Activated CD4-positive, alpha-beta T cell treated with anti-CD3 and anti-CD28 coated beads, Interleukin-2, Interleukin-6, amounts not matched to agents 100 ng/mL and 50 ng/mL, durations not matched to agents 16 hours and 8 hours (primary cell): ENCODE results near the gene PCBP4.

Experiments used
- DNase-seq: peaks from one replicate; pipeline ENCODE4 v3.0.0-alpha.2; 2020

Gene PCBP4

DNA sequence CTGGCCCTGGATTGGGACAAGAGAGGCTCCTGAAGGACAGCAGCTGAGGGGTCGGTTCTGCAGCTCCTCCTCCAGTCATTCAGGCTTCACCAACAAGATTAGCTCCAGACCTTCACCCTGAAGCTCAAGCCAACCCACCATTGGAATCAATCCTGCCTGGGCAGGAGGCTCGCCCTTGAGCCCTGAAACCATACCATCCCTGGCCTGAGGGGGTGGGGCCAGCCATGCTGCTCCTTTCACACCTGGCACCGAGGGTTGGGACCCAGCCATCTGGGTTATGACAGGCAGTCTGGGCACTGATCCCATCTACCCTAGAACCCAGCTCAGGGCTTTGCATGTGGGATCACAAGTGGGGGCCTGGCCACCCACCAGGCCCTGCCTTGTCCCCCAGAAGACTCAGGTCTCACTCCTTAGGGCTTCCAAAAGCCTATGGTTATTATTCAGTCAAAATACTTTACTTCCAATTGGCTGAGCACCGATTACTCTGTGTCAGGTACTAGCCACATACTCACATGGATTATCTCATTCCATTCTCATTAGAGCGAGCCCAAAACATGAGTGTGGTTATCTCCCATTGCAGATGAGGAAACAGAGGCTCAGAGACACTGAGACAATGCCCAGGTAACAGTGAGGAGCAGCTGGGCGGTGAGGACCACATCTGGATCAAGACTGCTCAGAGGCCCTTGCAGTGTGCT, 3.5 kb upstream of the PCBP4 start:
- DNase-seq, result no peak

DNA sequence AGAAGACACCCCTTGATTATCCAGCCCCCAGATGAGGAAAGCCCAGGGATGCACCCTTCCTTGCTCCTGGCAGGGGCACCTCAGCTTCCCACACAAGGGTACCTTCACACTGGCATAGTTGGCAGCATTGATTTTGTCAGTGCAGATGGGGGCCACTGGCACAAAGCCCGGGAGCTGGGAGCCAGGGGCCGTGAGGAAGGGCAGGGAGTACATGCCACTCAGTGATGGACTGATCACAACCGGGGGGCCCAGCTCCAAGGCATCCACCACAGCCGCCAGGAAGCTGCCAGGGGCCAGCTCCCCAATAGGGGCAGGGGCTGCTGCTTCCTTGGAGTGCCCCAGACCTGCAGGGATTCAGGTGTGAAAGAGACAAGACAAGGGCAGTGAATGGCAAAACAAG, 2.6 kb upstream of the PCBP4 start:
- no peak for DNase-seq

DNA sequence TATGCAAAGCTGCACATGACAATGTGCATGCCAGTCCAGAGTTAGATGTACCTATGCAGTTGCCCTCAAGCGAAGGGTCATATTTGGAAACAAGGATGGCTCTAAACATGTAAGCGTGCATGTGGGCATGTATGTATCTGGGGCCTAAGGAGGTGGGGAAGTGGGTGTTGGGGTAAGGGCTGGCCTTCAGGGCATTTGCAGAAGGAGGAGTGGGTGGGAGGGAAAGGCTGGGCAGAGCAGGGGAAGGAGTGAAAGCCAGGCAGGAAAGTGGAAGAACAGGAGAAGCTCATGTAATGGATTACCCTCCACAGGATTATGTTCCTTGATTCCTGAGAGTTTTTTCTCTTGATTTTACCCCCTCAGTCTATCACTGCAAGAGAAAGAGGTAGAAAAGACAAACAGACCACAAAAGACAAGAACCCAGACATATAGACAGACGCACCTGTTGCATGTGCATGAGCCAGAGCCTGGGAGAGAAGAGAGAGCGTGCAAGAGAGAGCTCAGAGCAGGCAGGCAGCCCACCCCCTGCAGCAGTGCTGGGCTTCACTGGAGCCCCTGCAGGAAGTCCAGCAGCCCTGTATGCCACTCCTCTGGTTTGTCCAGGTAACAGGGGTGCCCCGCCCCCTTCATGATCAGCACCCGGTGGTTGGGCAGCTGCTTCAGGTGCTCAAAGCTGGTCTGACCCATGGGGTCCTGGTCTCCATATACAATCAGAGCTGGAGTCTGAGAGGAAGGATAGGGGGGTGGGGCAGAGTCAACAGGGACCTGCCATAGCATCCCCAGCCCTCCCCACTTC, 1.8 kb upstream of the PCBP4 start:
- no peak for DNase-seq

DNA sequence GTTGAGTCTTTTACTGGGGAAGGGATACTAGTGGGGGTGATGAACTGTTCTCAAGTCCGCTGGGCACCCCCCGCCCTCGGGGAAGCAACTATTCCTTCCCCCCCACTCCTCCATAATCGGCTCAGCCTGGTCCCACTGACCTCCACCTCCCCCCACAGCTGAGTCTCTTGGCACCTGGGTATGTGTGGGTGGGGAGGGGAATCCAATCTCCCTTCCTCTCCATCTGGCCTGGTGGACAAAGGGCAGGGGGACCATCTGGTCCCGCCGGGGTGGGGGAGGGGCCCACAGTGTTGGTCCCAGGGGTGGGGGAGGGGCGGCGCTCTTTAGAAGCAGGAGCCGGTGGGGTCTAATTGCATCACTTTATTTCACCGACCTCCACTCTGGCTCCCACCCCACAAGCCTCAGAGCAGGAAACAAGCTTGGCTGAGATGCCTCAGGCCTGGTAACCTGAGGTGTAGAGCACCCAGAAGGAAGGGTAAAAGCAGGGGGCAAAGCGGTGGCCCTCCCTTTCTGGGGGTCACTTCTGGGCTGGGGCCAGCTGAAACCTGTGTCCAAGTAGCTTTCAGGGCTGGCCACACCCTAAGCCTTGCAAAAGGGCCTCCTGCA, 1.0 kb upstream of the PCBP4 start:
- DNase-seq, result no peak

DNA sequence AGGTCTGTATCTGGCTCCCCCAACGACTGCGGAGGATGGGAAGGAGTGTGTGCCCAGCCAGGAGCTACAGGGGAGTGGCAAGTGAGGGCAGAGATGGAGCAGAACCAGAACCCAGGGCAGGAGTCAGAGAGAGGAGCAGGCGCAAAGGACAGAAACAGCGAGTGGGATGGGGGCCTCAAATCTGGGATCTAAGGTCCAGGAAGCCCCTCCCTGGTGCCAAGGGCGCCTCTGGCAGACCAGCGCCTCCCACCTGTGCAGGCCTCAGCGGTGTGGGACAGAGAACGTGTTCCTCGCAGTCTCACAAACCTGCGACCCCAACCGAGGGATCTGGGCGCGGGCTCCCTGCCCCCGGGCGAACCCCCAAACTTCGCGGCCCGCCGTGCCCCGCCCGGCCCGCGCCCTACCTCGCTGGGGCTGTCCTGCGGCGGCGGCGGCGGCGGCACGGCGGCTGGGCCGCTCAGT, 301 bp downstream of the PCBP4 start:
- DNase-seq, result no peak

DNA sequence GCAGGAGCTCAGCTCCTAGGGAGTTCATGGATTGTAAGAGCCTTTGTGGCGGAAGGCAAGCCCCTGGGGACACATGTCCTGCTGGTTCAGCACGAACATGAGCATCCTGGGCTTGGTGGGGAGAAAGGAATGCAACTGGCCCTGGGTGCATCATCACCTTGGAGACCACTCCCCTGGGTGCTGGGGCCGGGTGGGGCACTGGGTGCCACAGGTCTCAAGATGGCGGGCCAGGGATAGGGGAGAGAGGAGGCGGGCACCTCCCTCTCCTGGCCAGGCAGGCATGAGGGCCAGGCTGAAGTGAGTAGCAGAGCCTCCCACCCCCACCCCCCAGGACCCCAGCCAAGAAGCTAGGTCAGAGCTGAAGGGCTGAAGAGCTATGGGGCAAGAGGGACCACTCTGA, 768 bp downstream of the PCBP4 start:
- DNase-seq, result no peak

DNA sequence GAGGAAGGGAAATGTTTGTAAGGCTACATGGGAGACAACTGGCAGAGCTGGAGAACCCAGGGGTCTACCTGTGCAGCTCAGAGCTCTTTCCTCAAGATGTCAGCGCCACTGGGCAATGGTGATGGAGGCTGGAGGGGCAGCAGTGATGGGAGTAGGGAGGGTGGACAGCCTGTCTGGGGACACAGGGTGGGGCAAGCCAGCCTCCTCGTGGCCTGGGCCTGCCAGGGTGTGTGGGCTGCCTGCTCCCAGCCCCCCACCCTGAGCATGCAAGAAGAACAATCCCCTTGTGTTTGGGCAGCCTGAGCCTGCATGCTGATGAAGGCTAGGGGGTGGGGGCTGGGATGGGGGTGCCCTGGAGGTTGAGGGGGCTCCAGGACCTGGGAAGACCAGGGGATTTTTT, 1.2 kb downstream of the PCBP4 start:
- no peak for DNase-seq

DNA sequence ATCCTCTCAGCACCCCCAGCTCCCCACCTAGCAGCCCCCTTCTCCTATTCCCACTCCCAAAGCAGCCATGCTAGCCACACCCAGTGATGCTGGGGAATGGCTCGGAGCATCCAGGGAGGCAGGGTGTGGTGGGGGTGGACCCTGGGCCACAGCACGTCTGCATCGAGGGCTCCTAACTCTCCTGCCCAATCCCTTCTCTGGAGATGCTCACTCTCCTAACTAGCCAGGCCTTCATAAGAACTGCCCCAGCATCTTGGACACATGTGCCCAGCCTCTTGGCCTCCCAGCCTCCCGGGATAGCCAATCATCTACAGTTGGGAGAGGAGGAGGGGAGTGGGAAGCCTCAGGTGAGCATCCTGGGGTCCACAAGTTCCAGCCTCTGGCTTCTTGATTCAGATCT, 2.7 kb downstream of the PCBP4 start:
- DNase-seq, result no peak

DNA sequence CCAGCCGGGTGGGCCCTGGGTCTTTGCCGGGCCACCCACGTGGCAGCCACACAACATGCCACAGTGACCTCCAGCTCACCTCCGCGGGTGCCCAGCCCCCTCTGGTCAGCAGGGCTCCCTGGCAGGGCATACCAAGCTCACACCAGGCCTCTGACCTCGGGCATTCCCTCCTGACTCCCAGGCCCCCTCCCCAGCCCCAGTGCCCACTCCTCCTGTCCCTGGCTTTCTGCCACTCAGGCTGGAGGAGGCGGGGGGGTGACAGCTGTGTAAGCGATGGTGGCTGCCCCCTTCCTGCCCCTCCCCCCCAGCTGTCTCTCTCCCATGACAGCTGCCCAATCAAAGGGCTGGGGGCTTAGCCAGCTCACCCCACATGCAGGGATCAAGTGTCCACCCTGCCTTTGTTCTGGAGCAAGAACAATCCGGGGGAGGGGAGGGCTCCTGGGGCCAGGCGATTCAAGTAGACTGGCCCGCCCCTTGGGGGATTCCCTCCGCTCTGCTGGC, 3.3 kb downstream of the PCBP4 start:
- no peak for DNase-seq

DNA sequence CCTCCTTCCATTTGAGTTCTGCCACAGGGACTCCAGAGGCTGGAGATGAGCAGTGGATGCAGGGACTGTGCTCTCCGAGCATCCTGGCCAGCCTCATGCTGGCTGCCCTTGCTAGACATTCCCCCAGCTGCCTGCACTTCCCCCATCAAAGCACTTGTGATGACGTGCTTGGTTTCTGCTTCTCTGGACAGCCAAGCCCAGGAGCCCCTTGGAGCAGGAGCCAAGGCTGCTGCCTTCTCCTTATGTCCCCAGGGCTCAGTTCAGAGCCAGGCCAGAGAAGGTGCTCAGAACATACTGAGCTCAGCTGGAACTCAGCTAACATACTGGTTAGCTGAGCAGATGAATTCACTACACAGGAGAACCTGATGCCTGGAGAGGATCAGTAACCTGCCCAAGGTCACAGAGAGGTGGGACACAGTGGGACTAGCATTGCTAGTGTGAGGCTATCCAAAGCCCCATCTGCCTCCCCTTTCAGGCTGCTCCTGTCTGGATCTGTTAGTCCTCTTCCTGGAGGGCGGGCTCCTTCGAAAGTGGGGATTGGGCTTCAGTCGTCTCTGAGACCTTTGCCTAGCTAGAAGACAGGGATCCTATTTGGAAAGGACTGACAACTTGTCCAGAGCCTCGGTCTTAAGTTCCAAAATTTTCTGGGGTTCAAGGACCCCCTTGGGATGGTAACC, 4.3 kb downstream of the PCBP4 start:
- no peak for DNase-seq

DNA sequence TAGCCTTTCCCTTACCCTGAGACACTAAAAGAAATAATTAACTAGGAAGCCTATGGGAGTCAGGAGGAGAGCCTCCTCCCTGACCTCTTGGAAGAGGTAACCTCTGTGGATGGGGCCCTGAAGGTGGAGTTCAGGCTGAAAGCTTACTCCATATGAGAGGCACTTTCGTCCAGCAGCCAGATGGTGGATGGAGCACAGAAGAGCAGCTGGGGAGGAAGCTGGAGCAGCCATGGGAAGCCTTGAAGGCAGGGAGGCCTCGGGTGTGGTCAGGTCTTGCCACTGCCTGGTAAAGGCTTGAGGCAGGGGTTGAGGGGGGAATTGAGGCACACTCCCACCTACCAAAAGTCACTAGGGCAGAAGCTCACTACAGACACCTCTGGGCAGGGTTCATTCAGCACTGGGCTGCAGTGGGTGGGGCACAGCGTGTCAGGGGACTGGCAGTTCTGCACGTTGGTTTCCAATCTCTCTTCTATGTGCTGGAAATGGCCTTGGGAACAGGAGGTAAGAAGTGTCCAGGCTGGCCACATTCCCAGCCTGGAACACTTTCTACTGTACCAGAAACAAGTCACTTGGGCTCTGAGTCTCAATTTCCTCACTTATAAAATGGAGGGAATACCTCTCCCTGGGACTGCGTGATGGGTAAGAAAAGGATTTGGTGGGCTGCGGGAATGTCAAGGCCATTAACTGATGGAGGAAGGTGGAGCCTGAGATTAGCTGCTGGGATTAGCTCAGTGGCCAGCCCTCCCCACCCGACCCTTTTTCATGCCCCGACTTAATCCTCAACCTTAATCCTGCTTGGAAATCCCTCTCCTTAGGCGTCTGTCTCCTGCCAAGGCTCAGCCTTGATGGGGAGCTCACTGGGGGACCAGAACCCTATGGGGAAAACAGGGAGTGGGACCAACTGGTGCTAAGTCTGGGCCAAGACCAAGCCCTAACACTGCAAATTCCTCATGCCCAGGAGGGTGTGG, 5.4 kb downstream of the PCBP4 start:
- no peak for DNase-seq

DNA sequence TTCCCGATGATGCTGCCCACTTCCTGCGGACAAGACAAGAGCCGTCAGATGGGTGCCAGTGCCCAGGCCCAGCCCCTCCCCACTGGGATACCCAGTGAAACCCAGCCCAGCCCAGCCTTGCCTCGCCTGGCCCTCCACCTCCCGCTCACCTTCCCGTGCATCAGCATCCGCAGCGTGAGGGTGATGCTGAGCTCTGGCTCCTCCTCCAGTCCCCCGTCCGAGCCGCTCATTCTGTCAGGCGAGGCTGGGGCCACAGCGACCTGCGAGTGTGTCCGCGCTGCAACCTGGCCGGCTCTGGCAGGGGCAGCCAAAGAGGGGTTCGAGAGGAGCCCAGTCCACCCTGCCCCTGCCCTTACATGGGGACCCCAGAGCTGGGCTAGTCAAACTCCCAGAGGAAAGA, 6.2 kb downstream of the PCBP4 start:
- no peak for DNase-seq

DNA sequence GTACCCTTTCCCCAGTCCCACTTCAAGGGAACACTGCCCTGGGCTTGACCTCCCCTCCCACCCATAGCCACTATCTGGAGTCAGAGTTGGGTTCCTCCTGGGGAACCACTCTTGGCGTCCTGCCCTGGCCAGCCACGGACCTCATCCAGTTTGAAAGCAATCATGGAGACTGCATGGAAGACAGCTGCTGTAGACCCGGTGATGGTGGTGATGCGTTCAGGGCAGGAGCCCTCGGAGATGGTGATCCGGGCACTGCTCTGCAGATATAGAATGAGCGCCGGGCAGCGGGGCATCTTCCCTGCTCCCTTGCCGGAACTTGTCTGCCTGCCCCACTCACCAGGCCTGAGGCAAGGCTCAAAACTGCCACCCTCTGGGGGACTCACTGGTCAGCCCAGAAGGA, 6.9 kb downstream of the PCBP4 start:
- DNase-seq, result no peak

DNA sequence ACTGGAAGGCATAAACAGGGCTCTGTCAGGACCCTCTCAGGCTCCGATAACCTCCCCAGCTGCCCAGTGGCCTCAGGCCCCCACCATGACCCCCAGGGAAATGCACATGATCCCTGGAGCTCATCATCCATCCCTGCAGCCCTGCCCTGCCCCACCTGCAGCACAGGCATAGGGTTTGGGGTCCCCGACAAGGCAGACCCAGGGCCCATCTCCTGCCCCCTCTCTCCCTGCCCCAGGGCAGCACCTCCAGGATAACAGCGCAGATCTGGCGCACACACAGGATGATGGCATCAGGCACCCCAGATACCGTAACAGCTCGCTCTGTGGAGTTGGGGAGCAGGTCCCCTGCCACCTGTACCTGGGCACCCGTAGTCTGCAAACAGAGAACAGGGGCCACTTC, 7.6 kb downstream of the PCBP4 start:
- no peak for DNase-seq

DNA sequence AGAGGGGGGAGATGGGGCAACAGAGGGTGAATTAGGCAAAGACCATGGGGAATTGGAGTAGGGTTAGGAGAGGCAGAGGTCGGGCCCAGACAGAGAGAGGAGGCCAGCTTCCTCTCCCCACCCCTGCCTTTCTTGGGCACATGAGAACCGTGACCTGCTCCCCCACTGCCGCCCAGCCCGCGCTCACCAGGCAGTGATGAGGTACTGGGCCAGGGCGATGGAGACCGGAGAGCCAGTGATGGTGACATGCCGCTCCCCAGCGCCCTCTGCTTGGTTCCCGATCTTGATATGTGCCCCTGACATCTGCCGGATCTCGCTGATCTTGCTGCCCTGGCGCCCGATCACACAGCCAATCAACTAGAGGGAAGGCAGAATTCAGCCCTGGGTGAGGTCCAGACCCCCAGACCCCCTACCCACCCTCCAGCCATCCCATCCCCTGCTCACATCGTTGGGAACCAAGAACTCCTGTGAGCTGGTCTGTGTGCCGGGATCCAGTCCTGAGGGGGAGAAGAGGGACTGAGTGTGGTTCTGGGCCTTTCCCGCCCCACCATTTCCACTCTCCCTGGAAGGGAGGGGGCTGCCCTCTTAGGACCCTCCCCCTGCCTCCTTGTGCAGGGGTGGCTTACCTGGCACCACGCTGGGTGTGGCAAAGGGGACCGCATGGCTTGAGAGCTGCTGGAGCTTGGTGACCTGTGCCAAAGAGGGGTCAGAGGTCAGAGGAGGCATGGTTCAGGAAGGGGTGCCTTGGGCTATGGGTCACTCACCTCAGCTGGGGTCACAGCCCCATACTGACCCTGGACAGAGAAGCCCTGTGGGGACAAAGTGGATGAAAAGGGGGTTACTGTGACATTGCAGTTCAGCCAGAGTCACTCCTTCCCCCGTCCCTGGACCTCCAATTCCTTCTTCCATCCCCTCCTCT, 8.4 kb downstream of the PCBP4 start:
- DNase-seq, result no peak

DNA sequence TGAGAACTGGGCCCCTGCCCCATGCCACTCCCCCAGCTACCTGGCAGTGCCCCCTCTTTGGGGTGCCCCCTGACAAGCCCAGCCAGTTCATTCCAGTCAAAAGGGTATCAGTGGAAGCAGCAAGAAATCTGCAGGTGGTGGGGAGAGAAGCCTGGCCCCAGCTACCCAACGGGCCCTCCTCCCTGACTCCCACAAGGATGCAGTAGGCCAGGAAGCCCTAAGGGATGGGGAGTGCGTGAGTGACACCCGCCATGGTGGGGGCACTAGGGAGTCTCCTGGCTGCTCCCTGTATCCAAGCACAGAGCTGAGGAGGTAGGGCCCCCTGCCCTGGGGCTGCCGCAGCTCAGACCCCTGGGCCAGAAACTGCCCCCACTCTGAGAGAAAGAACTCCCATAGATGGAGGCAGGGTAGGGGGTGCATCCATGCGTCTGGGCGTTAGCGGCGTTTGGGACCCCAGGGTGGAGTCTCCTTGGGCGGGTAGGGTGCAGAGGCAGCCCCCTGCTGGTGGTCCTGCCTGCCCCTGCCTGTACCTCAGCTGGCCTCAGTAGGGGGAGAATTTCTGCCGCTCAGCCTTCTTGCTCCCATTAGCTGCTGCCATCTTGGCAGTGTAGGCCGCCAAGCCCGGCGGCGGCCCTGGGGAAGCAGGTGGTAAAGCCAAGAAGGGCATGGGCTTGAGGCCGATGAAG, 9.6 kb downstream of the PCBP4 start:
- no peak for DNase-seq

DNA sequence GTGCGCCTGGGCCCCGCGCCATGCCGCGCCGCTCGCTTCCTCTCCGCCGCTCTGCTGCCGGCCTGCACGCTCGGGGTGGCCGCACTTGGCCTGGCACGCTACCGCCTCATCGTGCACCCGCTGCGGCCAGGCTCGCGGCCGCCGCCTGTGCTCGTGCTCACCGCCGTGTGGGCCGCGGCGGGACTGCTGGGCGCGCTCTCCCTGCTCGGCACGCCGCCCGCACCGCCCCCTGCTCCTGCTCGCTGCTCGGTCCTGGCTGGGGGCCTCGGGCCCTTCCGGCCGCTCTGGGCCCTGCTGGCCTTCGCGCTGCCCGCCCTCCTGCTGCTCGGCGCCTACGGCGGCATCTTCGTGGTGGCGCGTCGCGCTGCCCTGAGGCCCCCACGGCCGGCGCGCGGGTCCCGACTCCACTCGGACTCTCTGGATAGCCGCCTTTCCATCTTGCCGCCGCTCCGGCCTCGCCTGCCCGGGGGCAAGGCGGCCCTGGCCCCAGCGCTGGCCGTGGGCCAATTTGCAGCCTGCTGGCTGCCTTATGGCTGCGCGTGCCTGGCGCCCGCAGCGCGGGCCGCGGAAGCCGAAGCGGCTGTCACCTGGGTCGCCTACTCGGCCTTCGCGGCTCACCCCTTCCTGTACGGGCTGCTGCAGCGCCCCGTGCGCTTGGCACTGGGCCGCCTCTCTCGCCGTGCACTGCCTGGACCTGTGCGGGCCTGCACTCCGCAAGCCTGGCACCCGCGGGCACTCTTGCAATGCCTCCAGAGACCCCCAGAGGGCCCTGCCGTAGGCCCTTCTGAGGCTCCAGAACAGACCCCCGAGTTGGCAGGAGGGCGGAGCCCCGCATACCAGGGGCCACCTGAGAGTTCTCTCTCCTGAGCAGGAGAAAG, 11.1 kb downstream of the PCBP4 start:
- peak; percentile 52 for DNase-seq

DNA sequence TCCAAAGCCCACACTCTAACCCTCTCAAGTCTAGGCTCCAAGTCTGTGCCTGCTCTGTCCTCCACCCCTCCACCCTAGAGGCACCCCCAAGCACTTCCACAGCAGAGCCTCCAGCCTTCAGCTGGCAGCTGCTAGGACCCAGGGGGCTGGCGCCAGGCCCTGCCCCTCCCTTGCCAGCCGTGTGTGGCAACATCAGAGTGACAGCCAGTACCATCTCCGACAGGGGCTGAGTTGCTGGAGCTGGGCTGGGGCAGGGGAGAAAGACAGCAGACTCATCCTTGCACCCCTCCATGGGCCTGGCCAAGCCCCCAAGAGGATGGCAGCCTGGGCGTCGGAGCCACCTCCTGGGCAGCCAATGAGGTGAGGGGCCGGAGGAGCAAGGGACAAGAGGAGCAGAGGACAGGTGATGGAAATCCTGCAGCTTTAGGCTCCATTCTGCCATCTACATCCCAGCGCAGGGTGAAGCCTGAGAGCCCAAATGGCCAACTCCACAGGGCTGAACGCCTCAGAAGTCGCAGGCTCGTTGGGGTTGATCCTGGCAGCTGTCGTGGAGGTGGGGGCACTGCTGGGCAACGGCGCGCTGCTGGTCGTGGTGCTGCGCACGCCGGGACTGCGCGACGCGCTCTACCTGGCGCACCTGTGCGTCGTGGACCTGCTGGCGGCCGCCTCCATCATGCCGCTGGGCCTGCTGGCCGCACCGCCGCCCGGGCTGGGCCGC, 11.9 kb downstream of the PCBP4 start, which contains the start of gene GPR62:
Gene GPR62 (plus strand): TSS at position 207 of the 718 bp plus-strand sequence. CDS start 272 bp downstream, at position 479.
- DNase-seq, result no peak
